SU-DHL-6 (cell line): ENCODE results near the gene PSEN2.
A peak's percentile ranks its signal among the peaks of the same experiment; 100 is the strongest.

Experiments used
- H2AFZ ChIP-seq: fragments of 200-600 bp; sonication (generic); 2 replicates; pipeline ENCODE4 v1.6.1; 2014; ENCODE audit warnings: low read depth, mild to moderate bottlenecking, moderate library complexity, mixed read lengths, antibody characterized with exemption, low read length; ENCODE audit not compliant: severe bottlenecking
- H3F3A ChIP-seq: fragments of 200-600 bp; shearing (Covaris generic); 2 replicates; pipeline ENCODE4 v1.6.0; 2016; ENCODE audit warnings: antibody characterized with exemption, mild to moderate bottlenecking; ENCODE audit not compliant: insufficient read depth
- H3K27ac ChIP-seq: fragments of 200-600 bp; sonication (generic); 2 replicates; pipeline ENCODE4 v1.5.1; 2016; ENCODE audit warnings: low read depth, mild to moderate bottlenecking, low read length, moderate library complexity, mixed read lengths
- H3K27me3 ChIP-seq: fragments of 200-600 bp; sonication (generic), shearing (Covaris generic); 2 replicates; pipeline ENCODE4 v1.6.0; 2014; ENCODE audit warnings: mild to moderate bottlenecking, low read length
- H3K36me3 ChIP-seq: fragments of 200-600 bp; sonication (generic); 2 replicates; pipeline ENCODE4 v1.6.1; 2014; ENCODE audit warnings: mild to moderate bottlenecking, low read length, mixed read lengths
- H3K4me2 ChIP-seq: fragments of 300-600, 200-600 bp; shearing (Covaris generic), sonication (generic); 2 replicates; pipeline ENCODE4 v1.6.0; 2014; ENCODE audit warnings: low read length, low read depth, mild to moderate bottlenecking; ENCODE audit not compliant: poor library complexity, severe bottlenecking
- H3K4me3 ChIP-seq: fragments of 200-600 bp; sonication (generic); 2 replicates; pipeline ENCODE4 v1.5.1; 2014; ENCODE audit warnings: antibody characterized with exemption, low read length, mild to moderate bottlenecking, mixed read lengths; ENCODE audit not compliant: insufficient read depth, poor library complexity, severe bottlenecking
- H3K79me2 ChIP-seq: fragments of 200-600 bp; sonication (generic); 2 replicates; pipeline ENCODE4 v1.6.1; 2014; ENCODE audit warnings: mild to moderate bottlenecking, low read length, moderate library complexity; ENCODE audit not compliant: insufficient read depth
- H3K9ac ChIP-seq: fragments of 200-600 bp; sonication (generic); 2 replicates; pipeline ENCODE4 v1.7.0; 2014; ENCODE audit warnings: mild to moderate bottlenecking, low read length
- H3K9me2 ChIP-seq: fragments of 200-600 bp; sonication (generic); replicated peaks from 2 replicates; pipeline ENCODE4 v1.6.1; 2014; ENCODE audit warnings: low read length; ENCODE audit not compliant: insufficient read depth
- H3K9me3 ChIP-seq: fragments of 200-600 bp; sonication (generic); 2 replicates; pipeline ENCODE4 v1.6.1; 2014; ENCODE audit warnings: low read length, mixed read lengths; ENCODE audit not compliant: insufficient read depth
- H4K20me1 ChIP-seq: fragments of 200-600 bp; sonication (generic); 2 replicates; pipeline ENCODE4 v1.6.1; 2014; ENCODE audit warnings: low read depth, mild to moderate bottlenecking, antibody characterized with exemption, low read length, moderate library complexity, mixed read lengths
- EZH2phosphoT487 ChIP-seq: fragments of 200-600 bp; sonication (generic), shearing (Covaris generic); conservative IDR thresholded peaks from 2 replicates; pipeline ENCODE4 v1.6.1; 2018; ENCODE audit warnings: mild to moderate bottlenecking, antibody characterized with exemption, low read length, moderate library complexity, mixed read lengths
- TF ChIP-seq, protein P1 (sequence below): fragments of 200-600 bp; sonication (generic); IDR thresholded peaks from one replicate; pipeline ENCODE4 v1.5.1; 2017; ENCODE audit warnings: antibody characterized with exemption, mild to moderate bottlenecking, low read length, moderate library complexity; ENCODE audit not compliant: insufficient read depth, poor library complexity, severe bottlenecking

Gene PSEN2

DNA sequence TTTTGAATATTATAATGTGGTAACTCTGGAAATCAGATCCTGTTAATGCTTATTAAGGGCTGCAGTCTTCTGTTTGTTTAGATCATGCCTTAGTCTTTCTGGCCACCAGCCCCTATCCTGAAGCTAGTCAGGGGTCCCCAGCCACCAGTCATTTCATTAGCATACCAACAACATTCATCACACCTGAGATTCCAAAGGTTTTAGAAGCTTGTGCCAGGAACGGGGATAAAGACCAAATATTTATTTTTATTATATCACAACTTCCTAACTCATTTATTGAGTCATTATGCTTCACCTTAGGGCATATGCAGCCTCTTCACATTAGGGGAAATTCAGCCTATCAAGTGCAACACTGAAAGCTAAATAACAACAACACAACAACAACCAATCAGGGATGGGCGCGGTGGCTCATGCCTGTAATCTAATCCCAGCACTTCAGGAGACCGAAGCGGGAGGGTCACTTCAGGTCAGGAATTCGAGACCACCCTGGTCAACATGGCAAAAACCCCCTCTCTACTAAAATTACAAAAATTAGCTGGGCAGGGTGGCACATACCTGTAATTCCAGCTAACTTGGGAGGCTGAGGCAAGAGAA, 2.9 kb upstream of the PSEN2 start:
- Histone ChIP-seq H2AFZ (no peak overlapping the region), H3K9me2 (no peaks in the 10 kb centered on the region), H3K79me2 (no peaks in the 10 kb centered on the region), H4K20me1 (no peaks in the 10 kb centered on the region), H3K4me3 (no peak overlapping the region), H3K9me3 (no peaks in the 10 kb centered on the region), H3K36me3 (no peaks in the 10 kb centered on the region), H3K9ac (no peak overlapping the region), H3K27ac (no peak overlapping the region), H3K27me3 (no peaks in the 10 kb centered on the region), H3F3A (no peaks in the 10 kb centered on the region), H3K4me2 (no peak overlapping the region)
- no peak for TF ChIP-seq EZH2phosphoT487
- TF ChIP-seq, protein P1, sequence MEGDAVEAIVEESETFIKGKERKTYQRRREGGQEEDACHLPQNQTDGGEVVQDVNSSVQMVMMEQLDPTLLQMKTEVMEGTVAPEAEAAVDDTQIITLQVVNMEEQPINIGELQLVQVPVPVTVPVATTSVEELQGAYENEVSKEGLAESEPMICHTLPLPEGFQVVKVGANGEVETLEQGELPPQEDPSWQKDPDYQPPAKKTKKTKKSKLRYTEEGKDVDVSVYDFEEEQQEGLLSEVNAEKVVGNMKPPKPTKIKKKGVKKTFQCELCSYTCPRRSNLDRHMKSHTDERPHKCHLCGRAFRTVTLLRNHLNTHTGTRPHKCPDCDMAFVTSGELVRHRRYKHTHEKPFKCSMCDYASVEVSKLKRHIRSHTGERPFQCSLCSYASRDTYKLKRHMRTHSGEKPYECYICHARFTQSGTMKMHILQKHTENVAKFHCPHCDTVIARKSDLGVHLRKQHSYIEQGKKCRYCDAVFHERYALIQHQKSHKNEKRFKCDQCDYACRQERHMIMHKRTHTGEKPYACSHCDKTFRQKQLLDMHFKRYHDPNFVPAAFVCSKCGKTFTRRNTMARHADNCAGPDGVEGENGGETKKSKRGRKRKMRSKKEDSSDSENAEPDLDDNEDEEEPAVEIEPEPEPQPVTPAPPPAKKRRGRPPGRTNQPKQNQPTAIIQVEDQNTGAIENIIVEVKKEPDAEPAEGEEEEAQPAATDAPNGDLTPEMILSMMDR = no peak

DNA sequence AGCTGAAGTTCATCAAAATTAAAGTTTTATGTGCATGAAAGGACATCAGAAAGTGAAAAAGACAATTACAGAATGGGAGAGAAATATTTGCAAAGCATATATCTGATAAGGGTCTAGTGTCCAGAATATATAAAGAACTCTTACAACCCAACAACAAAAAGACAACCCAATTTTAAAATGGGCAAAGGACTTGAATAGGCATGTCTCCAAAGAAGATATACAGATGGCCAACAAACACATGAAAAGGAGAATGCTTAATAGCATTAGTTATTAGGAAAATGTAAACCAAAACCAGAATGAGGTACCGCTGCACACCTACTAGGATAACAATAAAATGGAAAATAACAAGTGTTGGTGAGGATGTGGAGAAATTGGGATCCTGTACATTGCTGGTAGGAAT, 1.7 kb upstream of the PSEN2 start:
- Histone ChIP-seq H3K79me2 (no peaks in the 10 kb centered on the region), H3K36me3 (no peaks in the 10 kb centered on the region), H2AFZ (no peak overlapping the region), H3K9me2 (no peaks in the 10 kb centered on the region), H3K4me2 (no peak overlapping the region), H3K27ac (no peak overlapping the region), H3K9me3 (no peaks in the 10 kb centered on the region), H3K4me3 (no peak overlapping the region), H3K27me3 (no peaks in the 10 kb centered on the region), H3F3A (no peaks in the 10 kb centered on the region), H3K9ac (no peak overlapping the region), H4K20me1 (no peaks in the 10 kb centered on the region)
- TF ChIP-seq EZH2phosphoT487 = no peak
- TF ChIP-seq, protein P1 = no peak

DNA sequence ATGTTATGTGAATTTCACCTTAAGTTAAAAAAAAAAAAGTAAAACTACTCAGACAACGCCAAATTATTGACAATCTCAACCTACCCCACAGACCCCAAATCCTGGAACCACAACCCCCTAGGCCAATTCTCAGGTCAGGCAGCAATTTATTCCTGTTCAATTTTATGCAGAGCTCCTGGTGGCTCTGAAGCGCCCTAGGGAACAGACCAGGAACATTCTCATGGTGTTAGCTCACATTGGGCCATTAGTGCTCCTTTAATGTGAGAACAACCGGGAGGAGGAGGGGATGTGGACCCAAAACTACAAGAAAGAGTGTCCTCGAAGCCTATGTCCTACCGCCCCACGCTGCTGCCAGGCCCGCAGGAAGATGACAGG, 403 bp upstream of the PSEN2 start:
- no peaks in the 10 kb centered on the region for H3K36me3 ChIP-seq
- peak overlapping the region; percentile 53; the same call in 1 of the 2 replicates for H3K9ac ChIP-seq
- H2AFZ ChIP-seq = peak overlapping the region; percentile 50
- no peak for TF ChIP-seq EZH2phosphoT487
- TF ChIP-seq, protein P1 = no peak
- peak overlapping the region; percentile 49 for H3K4me3 ChIP-seq
- H3K27me3 ChIP-seq = no peaks in the 10 kb centered on the region
- H3K27ac ChIP-seq = no peak overlapping the region
- H3K9me3 ChIP-seq = no peaks in the 10 kb centered on the region
- no peaks in the 10 kb centered on the region for H3K79me2 ChIP-seq
- no peaks in the 10 kb centered on the region for H3F3A ChIP-seq
- peak overlapping the region; percentile 69 for H3K4me2 ChIP-seq
- H4K20me1 ChIP-seq = no peaks in the 10 kb centered on the region
- H3K9me2 ChIP-seq = no peaks in the 10 kb centered on the region
